HT1080 (cell line): ENCODE results near the gene MYRFL. TPM values are rescaled to one million over a fixed set of nuclear protein-coding genes. Genes with fewer than 3 reads are reported as not detected.
"Not testable (repeated sequence)": the region's sequence is repeated elsewhere in the genome, so short reads cannot be mapped to it uniquely, and the experiment has no call there.

Experiments used
- DNase-seq: peaks from one replicate; pipeline ENCODE4 v3.0.0-alpha.2; 2015; ENCODE audit warnings: low read depth
- total RNA-seq: library from RNA; depleted of rRNA; stranded (reverse); fragments of >200 nt; shearing (Covaris generic); gene quantifications from 2 replicates; pipeline ENCODE4 v1.2.3, GENCODE V29; 2014

MYRFL gene
- total RNA-seq, 1 experiment from 2014 or later, result not detected

- no peak for DNase-seq
Measured at GRCh38 chr12:69843608-69844007, 18.6 kb downstream of the MYRFL start.

GRCh38 chr12:69844416-69844815, 19.4 kb downstream of the MYRFL start:
- no peak for DNase-seq

DNA sequence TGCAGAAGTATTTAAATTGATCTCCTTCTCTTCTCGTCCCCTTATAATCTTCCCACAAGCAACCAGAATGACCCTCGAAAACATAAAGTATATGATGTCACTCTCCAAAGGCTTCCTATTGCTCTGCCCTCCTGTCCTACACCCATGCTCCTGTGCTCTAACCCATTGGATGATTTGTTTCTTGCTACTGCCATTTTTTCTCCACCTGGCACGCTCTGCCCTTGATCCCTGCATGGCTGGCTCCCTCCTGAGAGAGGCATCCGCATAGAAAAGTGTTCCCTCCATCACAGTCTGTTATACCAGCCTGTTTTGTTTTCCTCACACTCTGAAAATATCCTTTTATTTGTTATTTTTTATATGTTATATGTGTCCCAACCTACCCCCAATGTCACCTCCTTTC, 19.8 kb downstream of the MYRFL start:
- DNase-seq, result no peak

DNA sequence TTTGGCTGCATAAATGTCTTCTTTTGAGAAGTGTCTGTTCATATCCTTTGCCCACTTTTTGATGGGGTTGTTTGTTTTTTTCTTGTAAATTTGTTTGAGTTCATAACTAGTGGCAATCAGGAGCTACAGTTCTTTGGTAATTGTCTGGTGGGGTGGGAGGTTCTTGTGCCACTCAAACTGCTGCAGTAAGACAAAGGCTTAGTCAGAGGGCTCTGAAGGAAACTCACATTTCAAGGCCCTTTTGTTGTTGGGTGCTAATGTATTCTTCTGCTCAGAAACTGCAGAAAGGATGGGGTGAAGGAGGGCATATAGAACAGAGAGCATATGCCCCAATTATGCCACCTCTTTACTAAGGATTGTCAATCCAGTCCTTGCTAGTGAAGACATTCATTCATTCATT, 21.9 kb downstream of the MYRFL start:
- no peak for DNase-seq

- no peak for DNase-seq
Measured at GRCh38 chr12:69851976-69852375, 26.9 kb downstream of the MYRFL start.

- not testable (repeated sequence) for DNase-seq
Measured at GRCh38 chr12:69853176-69853961, 28.3 kb downstream of the MYRFL start.

DNA sequence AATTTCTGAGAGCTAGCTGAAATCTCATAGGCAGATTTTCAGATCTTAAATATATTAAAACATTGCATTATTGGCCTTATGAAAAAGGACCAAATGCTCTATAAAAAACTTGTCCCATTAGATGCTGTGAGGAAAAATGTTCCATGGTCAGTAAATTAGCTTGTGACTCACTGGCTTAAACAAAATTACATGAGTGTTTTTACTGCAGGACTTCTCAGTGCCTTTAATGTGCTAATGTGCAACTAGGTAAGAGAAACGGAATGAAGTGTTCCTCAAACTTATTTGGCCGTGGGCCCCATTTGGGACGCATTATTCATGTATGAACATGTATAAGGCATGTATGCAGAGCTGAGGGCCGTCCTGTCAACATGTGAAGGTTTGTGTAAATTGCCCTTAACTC, 41.7 kb downstream of the MYRFL start:
- DNase-seq, result no peak

DNA sequence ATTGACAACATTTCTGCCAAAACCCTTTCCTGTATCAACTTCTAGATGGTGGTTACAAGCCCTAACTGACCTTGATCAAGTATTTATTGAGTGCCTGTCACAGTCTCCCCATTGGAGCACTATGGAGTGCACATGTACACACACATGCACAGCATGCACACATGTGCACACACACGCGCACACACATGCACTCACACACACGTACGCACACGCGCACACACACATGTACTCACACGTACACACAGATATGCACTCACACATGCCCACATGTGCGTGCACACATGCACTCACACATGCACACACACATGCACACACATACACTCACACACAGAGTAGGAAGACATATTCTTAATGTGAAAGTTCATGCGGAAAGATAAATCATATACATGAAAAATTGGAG, 43.7 kb downstream of the MYRFL start:
- no peak for DNase-seq

DNA sequence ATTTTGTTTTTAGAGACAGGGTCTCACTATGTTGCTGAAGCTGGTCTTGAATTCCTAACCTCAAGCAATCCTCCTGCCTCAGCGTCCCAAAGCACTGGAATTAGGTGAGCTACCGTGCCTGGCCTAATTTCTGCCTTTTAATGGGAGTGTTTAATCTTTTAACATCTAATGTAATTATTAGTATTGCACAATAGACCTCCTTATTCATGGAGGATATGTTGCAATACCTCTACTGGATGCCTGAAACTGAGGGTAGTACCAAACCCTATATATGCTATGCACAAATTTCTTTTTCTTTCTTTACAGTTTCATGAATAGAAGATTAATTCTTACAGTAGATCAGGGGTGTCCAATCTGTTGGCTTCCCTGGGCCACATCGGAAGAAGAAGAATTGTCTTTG, 47.8 kb downstream of the MYRFL start:
- DNase-seq, result no peak

GRCh38 chr12:69873429-69873828, 48.4 kb downstream of the MYRFL start:
- DNase-seq, result peak; percentile 51

- no peak for DNase-seq
Measured at GRCh38 chr12:69874606-69875005, 49.6 kb downstream of the MYRFL start.

DNA sequence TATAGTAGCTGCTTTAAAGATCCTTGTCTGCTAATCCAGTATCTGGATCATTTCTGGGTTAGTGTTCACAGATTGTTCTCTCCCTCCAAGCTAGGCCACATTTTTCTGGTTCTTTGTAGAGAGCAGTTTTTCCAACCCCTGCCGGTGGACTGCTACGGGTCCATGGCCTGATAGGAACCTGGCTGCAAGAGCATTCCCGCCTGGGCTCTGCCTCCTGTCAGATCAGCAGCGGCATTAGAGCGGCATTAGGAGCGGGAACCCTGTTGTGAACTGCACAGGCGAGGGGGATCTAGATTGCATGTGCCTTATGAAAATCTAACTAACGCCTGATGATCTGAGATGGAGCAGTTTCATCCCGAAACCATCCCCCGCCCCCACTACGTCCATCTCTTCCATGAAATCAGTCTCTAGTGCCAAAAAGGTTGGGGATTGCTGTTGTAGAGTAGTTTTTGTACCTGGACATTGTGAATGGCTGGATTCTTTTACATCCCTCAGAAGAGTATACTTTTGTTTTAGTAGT, 50.4 kb downstream of the MYRFL start:
- no peak for DNase-seq

DNA sequence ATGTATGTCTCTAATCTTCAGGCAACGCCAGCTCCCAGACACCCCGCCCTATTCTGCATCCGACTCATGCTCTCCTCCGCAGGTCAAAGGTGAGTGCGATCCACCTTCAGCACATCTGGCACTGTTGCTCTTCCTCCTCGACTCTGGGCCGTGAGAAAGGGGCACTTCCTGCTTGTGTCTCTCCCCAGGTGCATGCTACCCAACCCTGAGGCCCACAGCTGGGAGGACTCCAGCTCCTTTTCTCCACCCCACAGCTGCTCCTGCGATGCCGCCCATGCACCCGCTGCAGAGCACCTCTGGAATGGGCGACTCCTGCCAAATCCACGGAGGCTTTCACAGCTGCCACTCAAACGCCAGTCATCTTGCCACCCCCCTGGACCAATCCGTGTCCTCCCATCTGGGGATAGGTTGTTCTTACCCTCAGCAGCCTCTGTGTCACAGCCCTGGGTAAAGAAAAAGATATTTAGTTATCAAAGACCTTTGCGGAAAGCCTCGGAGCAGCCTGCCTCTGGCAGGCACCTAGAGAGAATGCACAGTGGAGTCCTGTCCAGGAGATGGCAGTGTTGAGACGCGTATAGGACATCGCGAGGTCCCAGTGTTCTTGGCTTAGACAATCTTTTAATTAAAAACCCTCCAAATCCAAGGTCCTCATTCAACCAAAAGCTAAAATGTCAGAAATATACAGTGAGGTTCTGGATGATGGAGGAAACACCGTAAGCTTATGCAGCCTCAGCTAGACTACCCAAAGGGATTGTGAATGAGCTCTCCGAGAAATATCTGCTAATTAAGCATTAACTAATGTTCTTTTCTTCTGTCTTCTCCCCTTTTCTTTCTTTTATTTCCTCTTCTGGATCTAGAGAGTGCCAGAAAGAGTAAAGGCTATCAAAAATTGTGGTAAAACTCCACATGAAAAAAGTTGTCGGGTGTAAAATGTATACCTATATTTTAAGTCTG, 54.3 kb downstream of the MYRFL start:
- peak; percentile 64 for DNase-seq

- peak; percentile 14 for DNase-seq
Measured at GRCh38 chr12:69880571-69880970, 55.5 kb downstream of the MYRFL start.

- no peak for DNase-seq
Measured at GRCh38 chr12:69881771-69882170, 56.7 kb downstream of the MYRFL start.

DNA sequence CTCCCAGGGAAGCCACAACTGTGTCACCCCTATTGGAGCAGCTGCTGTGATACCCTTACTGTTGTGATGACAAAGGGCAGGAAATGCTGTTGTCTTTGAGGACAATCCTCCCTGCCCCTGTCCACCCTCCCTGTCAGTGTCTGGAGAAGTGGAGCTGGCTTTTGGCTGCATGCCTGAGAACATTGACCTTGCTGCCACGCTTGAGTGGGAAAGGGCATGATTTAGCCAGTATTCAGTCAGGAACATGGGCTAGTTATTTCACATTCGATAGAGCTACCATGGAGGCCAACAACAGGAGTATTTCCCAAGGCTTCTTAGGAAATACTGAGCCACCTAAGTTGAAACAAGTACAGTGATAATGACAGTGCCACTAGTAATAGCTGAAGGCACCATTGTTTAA, 59.4 kb downstream of the MYRFL start:
- DNase-seq, result no peak

DNA sequence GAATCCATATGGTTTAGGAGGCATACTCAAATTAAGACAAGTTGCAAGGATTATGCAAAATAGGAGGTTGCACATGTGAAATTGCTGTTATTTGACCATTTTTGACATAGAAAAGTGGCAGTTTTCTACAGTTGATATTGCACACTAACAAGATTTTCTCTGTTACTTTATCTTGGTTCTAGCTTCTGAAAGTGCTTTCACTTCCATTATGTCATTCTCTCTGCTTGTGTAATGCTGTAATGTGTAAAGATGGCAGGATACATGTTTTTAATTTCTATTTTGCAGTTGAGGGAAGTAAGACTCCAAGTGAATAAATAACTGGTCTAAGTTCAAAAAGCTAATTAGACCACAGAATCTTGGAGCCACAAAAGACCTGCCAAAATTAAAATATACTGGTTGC, 60.6 kb downstream of the MYRFL start:
- DNase-seq, result no peak

DNA sequence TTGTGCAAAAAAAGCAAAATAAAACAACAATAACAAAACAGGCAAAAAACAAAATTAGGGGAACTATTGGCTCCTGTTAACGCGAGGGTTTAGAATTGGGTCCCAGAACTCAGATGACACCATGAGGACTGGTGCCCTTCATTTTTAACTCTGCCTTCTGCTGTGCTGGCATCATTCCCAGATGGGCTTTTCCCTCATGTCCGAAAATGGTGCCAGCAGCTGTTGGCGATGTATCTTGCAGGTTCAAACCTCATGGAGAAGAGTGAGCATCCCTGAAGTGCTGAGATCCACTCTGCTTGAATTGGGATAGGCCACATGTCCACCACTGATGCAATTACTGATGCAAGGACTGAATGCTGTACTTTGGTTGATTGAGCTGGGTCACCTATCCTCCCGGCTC, 61.1 kb downstream of the MYRFL start:
- no peak for DNase-seq

GRCh38 chr12:69886715-69887114, 61.7 kb downstream of the MYRFL start:
- DNase-seq, result no peak

- no peak for DNase-seq
Measured at GRCh38 chr12:69888901-69889300, 63.9 kb downstream of the MYRFL start.

DNA sequence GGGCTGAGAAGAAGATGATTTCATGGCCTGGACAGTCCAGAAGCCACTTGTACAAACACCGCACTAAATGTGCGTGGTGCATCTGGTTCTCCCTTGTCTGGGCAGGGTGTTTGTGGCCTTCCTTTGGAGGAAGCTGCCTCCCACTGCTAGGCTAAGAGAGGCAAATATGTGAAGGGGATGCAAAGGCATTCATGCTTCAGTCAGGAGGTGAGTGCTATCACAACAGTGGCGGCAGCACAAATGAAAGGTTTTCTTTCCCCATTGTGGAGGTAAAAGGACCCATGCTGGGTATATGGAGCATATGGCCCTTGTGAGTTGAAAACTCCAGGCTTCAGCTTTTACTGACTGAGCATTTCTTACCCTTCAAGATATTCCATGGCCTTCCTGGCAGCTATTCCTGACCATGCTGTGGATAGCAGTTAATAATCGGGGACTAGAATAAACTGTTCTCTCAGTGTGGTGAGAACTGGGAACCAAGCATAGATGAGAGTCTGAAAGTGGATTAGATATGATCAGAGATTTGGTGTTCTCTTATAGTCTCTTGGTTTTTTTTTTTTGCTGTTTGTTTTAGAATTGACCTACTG, 69.9 kb downstream of the MYRFL start:
- no peak for DNase-seq
